Measurements from ENCODE around the gene ARID5A.

Gene ARID5A

GRCh38 chr2:96528006-96528699 lies 8.4 kb upstream of the ARID5A start:
- peak; percentile 36 for DNase-seq (ENCODE audit: low read depth)

- no peak for DNase-seq (ENCODE audit: low read depth)
Measured at GRCh38 chr2:96528700-96529375, 7.7 kb upstream of the ARID5A start.

GRCh38 chr2:96529376-96530143 lies 7.0 kb upstream of the ARID5A start:
- no peak for DNase-seq (ENCODE audit: low read depth)

GRCh38 chr2:96530144-96530430 lies 6.5 kb upstream of the ARID5A start:
- DNase-seq (ENCODE audit: low read depth) = no peak

- DNase-seq (ENCODE audit: low read depth) = no peak
Measured at GRCh38 chr2:96530474-96531357, 5.8 kb upstream of the ARID5A start.

- no peak for DNase-seq (ENCODE audit: low read depth)
Measured at GRCh38 chr2:96531366-96531765, 5.2 kb upstream of the ARID5A start.

- DNase-seq (ENCODE audit: low read depth) = peak; percentile 84
Measured at GRCh38 chr2:96531872-96532505, 4.6 kb upstream of the ARID5A start.

- no peak for DNase-seq (ENCODE audit: low read depth)
Measured at GRCh38 chr2:96532641-96533291, 3.8 kb upstream of the ARID5A start.

- no peak for DNase-seq (ENCODE audit: low read depth)
Measured at GRCh38 chr2:96533292-96534073, 3.1 kb upstream of the ARID5A start.

GRCh38 chr2:96534141-96534540 lies 2.4 kb upstream of the ARID5A start:
- DNase-seq (ENCODE audit: low read depth) = no peak

- no peak for DNase-seq (ENCODE audit: low read depth)
Measured at GRCh38 chr2:96534701-96535181, 1.8 kb upstream of the ARID5A start.

GRCh38 chr2:96535331-96535730 lies 1.2 kb upstream of the ARID5A start:
- DNase-seq (ENCODE audit: low read depth) = no peak

- DNase-seq (ENCODE audit: low read depth) = peak; percentile 73
Measured at GRCh38 chr2:96537066-96537733, 648 bp downstream of the ARID5A start.

- DNase-seq (ENCODE audit: low read depth) = peak; percentile 49
Measured at GRCh38 chr2:96537734-96538486, 1.4 kb downstream of the ARID5A start.

- peak; percentile 87 for DNase-seq (ENCODE audit: low read depth)
Measured at GRCh38 chr2:96538487-96539214, 2.1 kb downstream of the ARID5A start.

GRCh38 chr2:96539215-96539920 lies 2.8 kb downstream of the ARID5A start:
- no peak for DNase-seq (ENCODE audit: low read depth)

GRCh38 chr2:96540136-96540535 lies 3.6 kb downstream of the ARID5A start:
- no peak for DNase-seq (ENCODE audit: low read depth)
